Hepatocyte (in vitro differentiated cells): ENCODE results near the gene MRPS27.

Experiments used
- EZH2 ChIP-seq: fragments of 200-600 bp; sonication (generic); IDR thresholded peaks from 2 replicates; pipeline ENCODE4 v1.6.1; 2016; ENCODE audit warnings: antibody characterized with exemption, mild to moderate bottlenecking, borderline replicate concordance
- EZH2phosphoT487 ChIP-seq: fragments of 200-600 bp; sonication (generic); IDR thresholded peaks from one replicate; pipeline ENCODE4 v1.6.1; 2018; ENCODE audit warnings: antibody characterized with exemption, mild to moderate bottlenecking, low read depth, moderate library complexity; ENCODE audit not compliant: unreplicated experiment, severe bottlenecking
- TF ChIP-seq, protein P1 (sequence below): fragments of 200-600 bp; sonication (generic); IDR thresholded peaks from 2 replicates; pipeline ENCODE4 v1.5.1; 2016; ENCODE audit warnings: antibody characterized with exemption, mild to moderate bottlenecking; ENCODE audit not compliant: poor library complexity

DNA sequence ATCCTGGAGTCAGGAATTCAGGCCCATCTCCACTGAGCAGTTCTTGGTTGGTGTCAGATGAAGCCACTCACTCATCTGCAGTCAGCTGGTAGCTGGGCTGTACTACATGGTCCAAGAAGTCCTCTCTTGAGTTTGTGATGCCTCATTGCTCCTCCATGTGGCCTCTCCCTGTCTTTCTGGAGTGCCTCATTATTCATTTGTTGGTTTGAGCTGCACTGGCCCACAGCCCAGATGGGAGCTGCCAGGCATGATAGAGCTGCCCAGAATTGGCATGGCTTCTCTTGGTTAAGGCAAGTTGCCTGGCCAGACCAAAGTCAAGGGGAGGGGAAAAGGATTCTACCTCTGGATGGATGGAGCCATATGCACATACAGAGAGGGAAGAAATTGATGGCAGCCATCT lies 8.1 kb upstream of the MRPS27 start:
- TF ChIP-seq, protein P1, sequence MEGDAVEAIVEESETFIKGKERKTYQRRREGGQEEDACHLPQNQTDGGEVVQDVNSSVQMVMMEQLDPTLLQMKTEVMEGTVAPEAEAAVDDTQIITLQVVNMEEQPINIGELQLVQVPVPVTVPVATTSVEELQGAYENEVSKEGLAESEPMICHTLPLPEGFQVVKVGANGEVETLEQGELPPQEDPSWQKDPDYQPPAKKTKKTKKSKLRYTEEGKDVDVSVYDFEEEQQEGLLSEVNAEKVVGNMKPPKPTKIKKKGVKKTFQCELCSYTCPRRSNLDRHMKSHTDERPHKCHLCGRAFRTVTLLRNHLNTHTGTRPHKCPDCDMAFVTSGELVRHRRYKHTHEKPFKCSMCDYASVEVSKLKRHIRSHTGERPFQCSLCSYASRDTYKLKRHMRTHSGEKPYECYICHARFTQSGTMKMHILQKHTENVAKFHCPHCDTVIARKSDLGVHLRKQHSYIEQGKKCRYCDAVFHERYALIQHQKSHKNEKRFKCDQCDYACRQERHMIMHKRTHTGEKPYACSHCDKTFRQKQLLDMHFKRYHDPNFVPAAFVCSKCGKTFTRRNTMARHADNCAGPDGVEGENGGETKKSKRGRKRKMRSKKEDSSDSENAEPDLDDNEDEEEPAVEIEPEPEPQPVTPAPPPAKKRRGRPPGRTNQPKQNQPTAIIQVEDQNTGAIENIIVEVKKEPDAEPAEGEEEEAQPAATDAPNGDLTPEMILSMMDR, result no peak
- TF ChIP-seq EZH2 (no peak), EZH2phosphoT487 (no peak)
